ENCODE measurements around the gene PSKH1.

GRCh38 chr16:67935101-67935401, 42.0 kb downstream of the PSKH1 start:
- no peak for TF ChIP-seq CTCF (IDR thresholded peaks at IDR 0.05 in 2 of 3, conservative IDR thresholded peaks at IDR 0.05 in 1 of 3; ENCODE audit: control insufficient read depth in 2 of 3, extremely low read depth in 1 of 3, insufficient read depth in 1 of 3, low read depth in 3 of 3, low read length in 3 of 3)
- TF ChIP-seq CREM (IDR thresholded peaks at IDR 0.05; ENCODE audit: low read depth) = no peak
- TF ChIP-seq ZNF687 (IDR thresholded peaks at IDR 0.05) = no peak
- no peak for TF ChIP-seq CEBPZ (IDR thresholded peaks at IDR 0.05; ENCODE audit: low read depth, low read length)
- no peak for TF ChIP-seq SP1 (IDR thresholded peaks at IDR 0.05; ENCODE audit: low read depth, low read length)
- no peak for TF ChIP-seq POLR2A (IDR thresholded peaks at IDR 0.05; ENCODE audit: low read depth, low read length)
- no peak for TF ChIP-seq POLR2AphosphoS5 (IDR thresholded peaks at IDR 0.05; ENCODE audit: low read length)
- TF ChIP-seq JUND (IDR thresholded peaks at IDR 0.05; ENCODE audit: low read depth, low read length) = no peak
